HG03196 (cell line): ENCODE measurements around the gene LCE1D.

ENCODE experiments used
- ATAC-seq: cut with Tn5 transposase; IDR thresholded peaks from one replicate; pipeline ENCODE4 v1.9.1; 2021; ENCODE audit not compliant: unreplicated experiment

LCE1D gene

GRCh38 chr1:152796421-152796820 is at the start of gene LCE1D:
TSS of gene LCE1D (plus strand) at chr1:152796721. CDS start at chr1:152797795, 1,074 bp downstream.
- ATAC-seq, result no peak

GRCh38 chr1:152747831-152748230 is 48.7 kb upstream of the LCE1D start:
- no peak for ATAC-seq

GRCh38 chr1:152752225-152752624 is 44.3 kb upstream of the LCE1D start:
- ATAC-seq, result no peak

GRCh38 chr1:152753586-152753985 is 42.9 kb upstream of the LCE1D start:
- no peak for ATAC-seq

GRCh38 chr1:152756872-152757271 is 39.6 kb upstream of the LCE1D start:
- ATAC-seq, result no peak

- ATAC-seq, result no peak
Measured at GRCh38 chr1:152757747-152758146, 38.8 kb upstream of the LCE1D start, which contains the start of gene KPRP. TSS of gene KPRP (plus strand) at chr1:152758025. CDS start at chr1:152759589, 1,564 bp downstream.

GRCh38 chr1:152758636-152759035 is 37.9 kb upstream of the LCE1D start:
- no peak for ATAC-seq

GRCh38 chr1:152759453-152760173 is 36.9 kb upstream of the LCE1D start:
- ATAC-seq, result no peak

GRCh38 chr1:152760551-152761190 is 35.9 kb upstream of the LCE1D start:
- ATAC-seq, result no peak

GRCh38 chr1:152761609-152762213 is 34.8 kb upstream of the LCE1D start:
- no peak for ATAC-seq

- ATAC-seq, result no peak
Measured at GRCh38 chr1:152768847-152769533, 27.5 kb upstream of the LCE1D start.

GRCh38 chr1:152770411-152770810 is 26.1 kb upstream of the LCE1D start:
- ATAC-seq, result no peak

GRCh38 chr1:152774875-152775274 is 21.6 kb upstream of the LCE1D start, which contains the start of gene LCE1F:
TSS of gene LCE1F (plus strand) at chr1:152775140. CDS start at chr1:152776372, 1,232 bp downstream.
- ATAC-seq, result no peak

GRCh38 chr1:152776361-152776760 is 20.2 kb upstream of the LCE1D start:
- ATAC-seq, result no peak

- no peak for ATAC-seq
Measured at GRCh38 chr1:152777510-152778137, 18.9 kb upstream of the LCE1D start.

GRCh38 chr1:152783095-152783494 is 13.4 kb upstream of the LCE1D start:
- ATAC-seq, result no peak

- no peak for ATAC-seq
Measured at GRCh38 chr1:152786077-152786476, 10.4 kb upstream of the LCE1D start, which contains the start of gene LCE1E. TSS of gene LCE1E (plus strand) at chr1:152786257. CDS start at chr1:152787300, 1,043 bp downstream.

- no peak for ATAC-seq
Measured at GRCh38 chr1:152795686-152796085, 835 bp upstream of the LCE1D start.

- no peak for ATAC-seq
Measured at GRCh38 chr1:152801333-152801732, 4.8 kb downstream of the LCE1D start.

GRCh38 chr1:152806576-152806975 is 10.1 kb downstream of the LCE1D start, which contains the start of gene LCE1C:
TSS of gene LCE1C (minus strand) at chr1:152806651. CDS start at chr1:152805478, 1,173 bp downstream.
- no peak for ATAC-seq

GRCh38 chr1:152811050-152811449 is 14.5 kb downstream of the LCE1D start:
- no peak for ATAC-seq
